ENCODE data around the gene THADA.

Gene THADA

GRCh38 chr2:43572244-43572643 is 23.6 kb downstream of the THADA start:
- TF ChIP-seq Cebpa-rat (IDR thresholded peaks at IDR 0.05), result no peak
- H4K20me1 ChIP-seq, result peaks cover 0 to 28% (median 7%) of the 10 kb centered on the region in 11 experiments; a peak in 10 of 22 replicates
- no peak overlapping the region for H3K9ac ChIP-seq
- H3K4me2 ChIP-seq, result no peak overlapping the region
- H3K27me3 ChIP-seq, result peaks cover 0 to 24% (median 0%) of the 10 kb centered on the region in 11 experiments; a peak in 4 of 22 replicates
- no peak overlapping the region for H3K27ac ChIP-seq
- H3K4me1 ChIP-seq, result peaks cover 0 to 6% (median under 1%) of the 10 kb centered on the region in 10 experiments; a peak in 6 of 20 replicates
- H3K9me3 ChIP-seq (replicated peaks in 1 of 11), result no peaks in the 10 kb centered on the region
- peaks cover 72 to 96% (median 87%) of the 10 kb centered on the region in 11 experiments for H3K36me3 ChIP-seq
- no peak overlapping the region for H3K4me3 ChIP-seq

GRCh38 chr2:43569921-43570320 is 25.9 kb downstream of the THADA start:
- H3K4me2 ChIP-seq, result no peak overlapping the region
- no peaks in the 10 kb centered on the region for H3K9me3 ChIP-seq (replicated peaks in 1 of 11)
- no peak overlapping the region for H3K9ac ChIP-seq
- H3K27ac ChIP-seq, result no peak overlapping the region
- H4K20me1 ChIP-seq, result peaks cover 0 to 48% (median 15%) of the 10 kb centered on the region in 11 experiments; a peak in 12 of 22 replicates
- H3K4me3 ChIP-seq, result no peak overlapping the region
- H3K27me3 ChIP-seq, result peaks cover 0 to 27% (median 0%) of the 10 kb centered on the region in 11 experiments; a peak in 4 of 22 replicates
- TF ChIP-seq Cebpa-rat (IDR thresholded peaks at IDR 0.05), result no peak
- H3K36me3 ChIP-seq, result peaks cover 58 to 79% (median 70%) of the 10 kb centered on the region in 11 experiments
- H3K4me1 ChIP-seq, result peaks cover 15 to 26% (median 22%) of the 10 kb centered on the region in 10 experiments

GRCh38 chr2:43568228-43568627 is 27.6 kb downstream of the THADA start:
- Histone ChIP-seq H3K9ac (no peak overlapping the region), H3K4me1 (peaks cover 15 to 26% (median 22%) of the 10 kb centered on the region in 10 experiments), H3K27ac (no peak overlapping the region), H4K20me1 (peaks cover 0 to 56% (median 15%) of the 10 kb centered on the region in 11 experiments; a peak in 12 of 22 replicates), H3K4me2 (no peak overlapping the region; a peak in 1 of 22 replicates), H3K36me3 (peaks cover 57 to 79% (median 71%) of the 10 kb centered on the region in 11 experiments), H3K9me3 (replicated peaks in 1 of 11) (no peaks in the 10 kb centered on the region), H3K4me3 (no peak overlapping the region), H3K27me3 (peaks cover 0 to 41% (median 0%) of the 10 kb centered on the region in 11 experiments; a peak in 4 of 22 replicates)
- TF ChIP-seq Cebpa-rat (IDR thresholded peaks at IDR 0.05), result no peak

- H3K9ac ChIP-seq, result no peak overlapping the region
Observed at GRCh38 chr2:43566461-43566729, 29.4 kb downstream of the THADA start.

GRCh38 chr2:43563679-43564078 is 32.2 kb downstream of the THADA start:
- Histone ChIP-seq H4K20me1 (peaks cover 0 to 51% (median 10%) of the 10 kb centered on the region in 11 experiments; a peak in 12 of 22 replicates), H3K27ac (no peak overlapping the region), H3K9ac (no peak overlapping the region), H3K4me3 (no peak overlapping the region), H3K4me1 (peaks cover 15 to 26% (median 22%) of the 10 kb centered on the region in 10 experiments), H3K27me3 (peaks cover 0 to 27% (median 0%) of the 10 kb centered on the region in 11 experiments; a peak in 4 of 22 replicates), H3K9me3 (replicated peaks in 1 of 11) (no peaks in the 10 kb centered on the region), H3K4me2 (no peak overlapping the region), H3K36me3 (peaks cover 31 to 74% (median 58%) of the 10 kb centered on the region in 11 experiments)
- TF ChIP-seq Cebpa-rat (IDR thresholded peaks at IDR 0.05), result no peak

More at GRCh38 chr2:43566461-43566729, 29.4 kb downstream of the THADA start:
- H4K20me1 ChIP-seq, result peaks cover 0 to 56% (median 15%) of the 10 kb centered on the region in 11 experiments; a peak in 12 of 22 replicates
- TF ChIP-seq Cebpa-rat (IDR thresholded peaks at IDR 0.05), result no peak
- no peak overlapping the region for H3K4me3 ChIP-seq
- peak overlapping the region in 10 of 11 experiments; percentile 5 to 84 (median 57); a peak in 14 of 22 replicates for H3K4me2 ChIP-seq
- H3K27ac ChIP-seq, result no peak overlapping the region
- peaks cover 45 to 79% (median 65%) of the 10 kb centered on the region in 11 experiments for H3K36me3 ChIP-seq
- H3K27me3 ChIP-seq, result peaks cover 0 to 43% (median 0%) of the 10 kb centered on the region in 11 experiments; a peak in 4 of 22 replicates
- H3K4me1 ChIP-seq, result peaks cover 15 to 26% (median 22%) of the 10 kb centered on the region in 10 experiments
- no peaks in the 10 kb centered on the region for H3K9me3 ChIP-seq (replicated peaks in 1 of 11)

- no peak overlapping the region for H3K4me2 ChIP-seq
- H3K27me3 ChIP-seq, result peaks cover 0 to 17% (median 0%) of the 10 kb centered on the region in 11 experiments; a peak in 4 of 22 replicates
- peaks cover 0 to 3% (median 1%) of the 10 kb centered on the region in 10 experiments; a peak in 12 of 20 replicates for H3K4me1 ChIP-seq
- H3K36me3 ChIP-seq, result peaks cover 58 to 93% (median 87%) of the 10 kb centered on the region in 11 experiments
- TF ChIP-seq Cebpa-rat (IDR thresholded peaks at IDR 0.05), result no peak
- peaks cover 0 to 19% (median 0%) of the 10 kb centered on the region in 11 experiments; a peak in 3 of 22 replicates for H4K20me1 ChIP-seq
- H3K9ac ChIP-seq, result no peak overlapping the region
- H3K9me3 ChIP-seq (replicated peaks in 1 of 11), result no peaks in the 10 kb centered on the region
- no peak overlapping the region for H3K27ac ChIP-seq
- H3K4me3 ChIP-seq, result no peak overlapping the region
Observed at GRCh38 chr2:43560231-43560547, 35.6 kb downstream of the THADA start.

GRCh38 chr2:43559391-43560230 is 36.2 kb downstream of the THADA start:
- Histone ChIP-seq H3K4me2 (no peak overlapping the region), H3K27me3 (peaks cover 0 to 16% (median 0%) of the 10 kb centered on the region in 11 experiments; a peak in 4 of 22 replicates), H3K4me1 (no peaks in the 10 kb centered on the region), H3K4me3 (no peak overlapping the region), H3K36me3 (peaks cover 56 to 93% (median 84%) of the 10 kb centered on the region in 11 experiments), H3K27ac (no peak overlapping the region), H3K9me3 (replicated peaks in 1 of 11) (no peaks in the 10 kb centered on the region), H3K9ac (no peak overlapping the region), H4K20me1 (peaks cover 0 to 14% (median 0%) of the 10 kb centered on the region in 11 experiments; a peak in 1 of 22 replicates)
- no peak for TF ChIP-seq Cebpa-rat (IDR thresholded peaks at IDR 0.05)

- Histone ChIP-seq H3K9me3 (replicated peaks in 1 of 11) (no peaks in the 10 kb centered on the region), H3K27ac (no peak overlapping the region), H3K4me3 (no peak overlapping the region), H3K9ac (no peak overlapping the region), H3K4me2 (no peak overlapping the region), H3K4me1 (peaks cover 0 to 13% (median 0%) of the 10 kb centered on the region in 10 experiments; a peak in 6 of 20 replicates), H4K20me1 (peaks cover 0 to 9% (median 0%) of the 10 kb centered on the region in 11 experiments; a peak in 1 of 22 replicates), H3K27me3 (no peaks in the 10 kb centered on the region), H3K36me3 (peaks cover 45 to 93% (median 79%) of the 10 kb centered on the region in 11 experiments)
- no peak for TF ChIP-seq Cebpa-rat (IDR thresholded peaks at IDR 0.05)
Observed at GRCh38 chr2:43557196-43557595, 38.6 kb downstream of the THADA start.

GRCh38 chr2:43556256-43556655 is 39.6 kb downstream of the THADA start:
- Histone ChIP-seq H3K4me3 (no peak overlapping the region), H3K36me3 (peaks cover 52 to 93% (median 80%) of the 10 kb centered on the region in 11 experiments), H4K20me1 (peaks cover 0 to 9% (median 0%) of the 10 kb centered on the region in 11 experiments; a peak in 2 of 22 replicates), H3K4me1 (peaks cover 0 to 13% (median 0%) of the 10 kb centered on the region in 10 experiments; a peak in 6 of 20 replicates), H3K4me2 (no peak overlapping the region), H3K9ac (no peak overlapping the region), H3K27me3 (no peaks in the 10 kb centered on the region), H3K9me3 (replicated peaks in 1 of 11) (no peaks in the 10 kb centered on the region), H3K27ac (no peak overlapping the region)
- no peak for TF ChIP-seq Cebpa-rat (IDR thresholded peaks at IDR 0.05)
